C1 segment of cervical spinal cord (tissue), 14 donors: ENCODE data around the gene GSTK1.
A peak's percentile ranks its signal among the peaks of the same experiment; 100 is the strongest.
"Not testable (repeated sequence)": the region's sequence is repeated elsewhere in the genome, so short reads cannot be mapped to it uniquely, and the experiment has no call there.

Experiments
- DNase-seq, 14 donors: peaks; one replicate each; lab custom pipeline; 2025; lab: John Stamatoyannopoulos, UW

The GSTK1 gene

DNA sequence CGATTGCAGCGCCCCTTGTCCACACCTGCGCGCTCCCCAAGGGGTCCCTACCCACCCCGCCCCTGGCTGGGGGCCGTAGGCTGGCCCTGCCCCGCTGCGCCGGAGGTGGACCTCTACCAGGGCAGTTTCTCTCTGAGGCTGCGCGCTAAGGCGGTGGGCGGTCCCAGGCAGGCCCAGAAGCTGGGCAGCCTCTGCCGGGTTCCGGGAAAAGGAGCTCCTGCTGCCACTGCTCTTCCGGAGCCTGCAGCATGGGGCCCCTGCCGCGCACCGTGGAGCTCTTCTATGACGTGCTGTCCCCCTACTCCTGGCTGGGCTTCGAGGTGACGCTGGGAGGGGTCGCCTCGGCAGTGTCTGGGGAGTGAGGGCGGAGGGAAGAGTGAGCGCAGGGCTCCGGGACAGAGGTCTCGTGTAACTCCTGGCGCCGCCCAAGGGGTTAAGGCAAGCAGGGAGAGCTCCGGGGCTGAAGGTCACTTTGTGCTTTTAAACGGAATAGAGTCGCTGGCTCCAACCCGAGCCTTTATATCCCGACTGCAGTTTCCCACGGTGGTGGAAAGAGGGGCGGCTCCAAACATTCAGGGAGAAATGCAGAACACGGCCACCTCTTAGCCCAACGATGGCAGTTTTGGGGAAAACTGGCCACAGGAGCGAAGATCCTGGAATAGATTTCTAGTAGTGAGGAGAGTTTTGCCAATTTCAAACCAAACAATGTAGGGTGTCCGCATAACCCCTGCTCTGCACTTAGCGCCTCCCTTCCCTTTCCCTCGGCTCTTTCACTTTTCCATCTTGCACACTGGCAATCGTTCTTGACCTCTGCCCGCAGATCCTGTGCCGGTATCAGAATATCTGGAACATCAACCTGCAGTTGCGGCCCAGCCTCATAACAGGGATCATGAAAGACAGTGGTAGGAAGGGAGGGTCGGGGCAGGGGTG is at the start of gene GSTK1:
Gene GSTK1 (plus strand): TSS at position 176 of the 930 bp plus-strand sequence. CDS start 73 bp downstream, at position 249.
- peak in 13 of 14 donors; percentile 9 to 85 (median 73) for DNase-seq

DNA sequence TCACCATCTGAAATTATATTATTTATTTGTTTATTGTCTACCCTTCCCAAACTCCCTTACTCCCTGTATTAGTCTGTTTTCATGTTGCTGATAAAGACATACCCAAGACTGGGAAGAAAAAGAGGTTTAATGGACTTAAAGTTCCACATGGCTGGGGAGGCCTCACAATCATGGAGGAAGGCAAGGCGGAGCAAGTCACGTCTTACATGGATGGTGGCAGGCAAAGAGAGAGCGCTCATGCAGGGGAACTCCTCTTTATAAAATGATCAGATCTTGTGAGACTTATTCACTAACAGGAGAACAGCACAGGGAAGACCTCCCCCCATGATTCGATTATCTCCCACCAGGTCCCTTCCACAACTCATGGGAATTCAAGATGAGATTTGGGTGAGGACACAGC is 49.8 kb upstream of the GSTK1 start:
- DNase-seq: not testable (repeated sequence)

DNA sequence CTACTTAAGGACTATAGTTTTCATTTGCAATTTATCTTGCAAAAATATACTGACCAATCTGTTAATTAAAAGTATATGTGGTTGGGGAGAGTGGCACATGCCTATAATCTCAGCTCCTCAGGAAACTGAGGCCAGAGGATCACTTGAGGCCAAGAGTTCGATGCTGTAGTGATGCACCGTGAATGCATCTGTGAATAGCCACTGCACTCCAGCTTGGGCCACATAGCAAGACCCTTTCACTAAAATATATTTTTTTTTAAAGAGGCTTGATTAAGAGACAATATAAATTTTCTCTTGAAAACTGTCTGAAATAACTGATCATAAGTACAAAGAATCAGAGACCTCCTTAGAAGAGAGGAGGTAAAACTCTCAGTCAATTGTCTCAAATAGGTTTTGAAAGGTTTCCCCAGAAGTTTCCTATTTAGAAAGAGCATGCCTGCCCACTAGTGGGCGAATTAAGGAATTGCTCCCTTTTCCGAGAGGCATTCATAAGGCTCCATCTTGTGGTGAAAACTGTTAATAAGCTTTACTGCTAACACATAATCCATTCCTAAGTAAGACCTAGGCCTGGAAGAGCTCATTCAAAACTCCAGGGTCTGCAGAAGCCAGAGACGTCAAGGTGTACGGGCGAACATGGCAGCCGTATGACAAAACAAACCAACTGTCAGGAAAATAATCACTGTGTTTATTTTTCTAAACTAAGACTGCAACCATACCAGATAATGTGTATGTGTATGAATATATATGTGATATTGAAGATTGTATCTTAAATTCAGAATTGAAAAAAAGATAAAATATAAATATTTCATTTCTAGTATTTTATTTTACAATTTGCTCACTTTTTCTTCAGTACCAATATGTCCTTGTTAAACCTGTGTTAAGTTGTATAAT is 48.2 kb upstream of the GSTK1 start:
- peak in 9 of 14 donors; percentile 8 to 42 (median 25) for DNase-seq

DNA sequence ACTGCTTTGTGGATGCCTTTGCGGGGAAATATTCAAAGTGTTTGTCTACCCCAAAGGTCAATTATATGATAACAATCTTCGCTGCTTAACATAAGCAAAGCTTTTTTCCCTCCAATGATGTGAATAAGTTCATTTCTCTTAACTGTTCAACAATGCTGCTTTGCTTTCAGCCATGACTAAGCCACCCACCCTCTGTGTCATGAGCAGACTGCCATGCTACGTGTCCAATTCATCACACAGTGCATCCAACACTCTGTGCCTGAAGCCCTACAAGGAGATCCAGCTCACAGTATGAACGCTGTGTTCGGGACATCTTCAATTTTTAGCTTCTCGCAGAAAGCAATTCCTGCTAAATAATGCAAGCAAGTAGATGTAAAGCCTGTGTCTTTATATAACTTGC is 47.1 kb upstream of the GSTK1 start:
- DNase-seq: no peak

DNA sequence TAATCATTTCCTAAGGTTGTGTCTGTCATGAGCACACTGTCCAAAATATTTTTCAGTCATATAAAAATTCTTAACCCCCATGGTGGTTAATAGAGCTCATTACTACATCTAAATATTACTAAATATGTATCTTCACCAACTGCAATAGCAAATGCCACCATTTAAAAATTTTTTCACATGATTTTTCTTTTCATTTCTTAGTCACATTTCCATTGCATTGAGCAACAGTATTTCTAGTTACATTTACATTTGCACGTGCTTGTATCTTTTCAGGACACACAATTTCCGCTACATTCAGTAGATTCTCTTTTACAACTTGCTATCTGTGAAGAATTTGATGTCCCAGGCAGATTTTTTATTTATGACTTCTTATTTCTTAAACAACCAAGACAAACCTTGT is 46.6 kb upstream of the GSTK1 start:
- DNase-seq: no peak

DNA sequence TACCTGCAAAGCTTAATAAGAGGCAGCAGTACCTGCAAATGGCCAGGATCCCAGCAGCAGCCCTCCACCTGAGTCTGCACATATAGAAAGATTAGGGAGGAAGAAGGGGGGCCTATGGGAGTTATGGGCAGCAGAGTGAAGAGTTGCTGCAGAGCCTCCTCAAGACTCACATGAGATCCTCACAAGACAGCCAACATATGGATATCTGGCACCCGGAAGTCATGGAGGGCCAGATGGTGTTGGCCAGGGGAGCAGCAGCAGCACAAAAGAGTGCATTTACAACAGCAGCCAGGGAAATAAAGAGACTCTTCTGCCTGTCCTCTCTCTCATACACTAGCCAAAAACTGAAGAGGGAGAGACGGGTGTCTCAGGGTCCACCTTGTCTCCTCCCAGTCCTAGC is 45.4 kb upstream of the GSTK1 start:
- DNase-seq: no peak

DNA sequence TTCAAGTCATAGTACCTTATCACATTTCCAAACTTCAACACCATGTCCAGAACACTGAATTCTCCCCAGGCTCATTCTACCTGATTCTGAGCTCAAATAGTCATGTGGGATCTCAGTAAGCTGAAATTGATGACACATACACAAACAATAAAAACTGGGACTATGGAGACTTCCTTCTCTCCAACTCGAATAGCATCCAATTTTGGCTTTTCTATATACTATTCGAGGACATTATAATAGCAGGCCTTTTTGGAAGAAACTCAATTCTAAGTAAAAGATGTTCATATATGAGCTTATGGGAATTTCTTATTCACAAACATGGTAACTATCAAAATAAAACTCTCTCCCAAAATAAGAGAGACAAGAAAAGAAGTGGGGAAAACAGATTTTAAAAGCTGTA is 42.0 kb upstream of the GSTK1 start:
- no peak for DNase-seq

DNA sequence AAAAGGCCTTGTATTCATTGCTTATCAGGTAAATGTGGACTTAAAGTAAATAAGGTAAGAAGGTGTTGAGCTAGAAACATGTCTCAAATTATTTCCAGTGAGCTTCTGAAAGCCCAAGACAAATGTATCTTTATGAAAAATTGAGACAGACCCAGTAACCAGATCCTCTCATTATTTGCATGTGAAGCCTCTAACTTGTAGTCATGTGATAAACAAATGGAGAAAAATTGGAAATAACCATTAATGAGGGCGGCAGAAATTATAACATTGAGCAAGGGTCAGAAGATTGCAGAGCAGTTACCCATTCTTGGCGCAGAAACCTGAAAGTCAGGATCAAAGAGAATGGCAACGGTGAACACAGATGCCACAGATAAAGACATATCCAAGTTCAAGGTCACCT is 41.5 kb upstream of the GSTK1 start, which contains the start of gene TAS2R40:
Gene TAS2R40 (plus strand): TSS at position 301 of the 400 bp plus-strand sequence. CDS start 42 bp downstream, at position 343.
- no peak for DNase-seq

DNA sequence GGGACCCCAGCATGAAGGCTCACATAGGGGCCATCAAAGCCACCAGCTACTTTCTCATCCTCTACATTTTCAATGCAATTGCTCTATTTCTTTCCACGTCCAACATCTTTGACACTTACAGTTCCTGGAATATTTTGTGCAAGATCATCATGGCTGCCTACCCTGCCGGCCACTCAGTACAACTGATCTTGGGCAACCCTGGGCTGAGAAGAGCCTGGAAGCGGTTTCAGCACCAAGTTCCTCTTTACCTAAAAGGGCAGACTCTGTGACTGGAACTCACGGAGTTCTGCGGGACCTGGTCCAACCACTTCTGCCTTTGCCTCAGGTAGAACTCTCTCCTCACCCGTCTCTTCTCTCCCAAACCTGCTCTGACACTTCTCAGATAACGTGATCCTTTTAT is 40.5 kb upstream of the GSTK1 start:
- peak in 1 of 14 donors; percentile 14 for DNase-seq

DNA sequence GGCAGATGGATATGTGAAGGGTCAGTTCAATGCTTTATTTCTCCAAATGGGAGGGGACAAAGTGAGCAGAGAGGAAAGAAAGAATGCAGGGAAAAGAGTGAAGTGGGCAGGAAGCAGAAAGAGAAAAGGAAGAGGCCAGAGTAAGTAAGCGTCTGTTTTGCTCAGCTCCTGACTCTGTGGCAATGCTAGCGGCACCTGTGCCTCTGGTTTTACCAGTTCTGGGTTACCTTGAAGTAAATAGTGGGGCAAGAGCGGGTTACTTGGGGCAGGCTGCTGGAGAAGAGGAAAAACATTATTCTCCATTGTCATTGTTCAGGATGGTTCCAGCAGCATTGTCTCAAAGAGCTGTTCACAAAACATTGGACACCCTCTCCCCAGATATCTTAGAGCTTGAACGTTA is 39.5 kb upstream of the GSTK1 start:
- DNase-seq: no peak

DNA sequence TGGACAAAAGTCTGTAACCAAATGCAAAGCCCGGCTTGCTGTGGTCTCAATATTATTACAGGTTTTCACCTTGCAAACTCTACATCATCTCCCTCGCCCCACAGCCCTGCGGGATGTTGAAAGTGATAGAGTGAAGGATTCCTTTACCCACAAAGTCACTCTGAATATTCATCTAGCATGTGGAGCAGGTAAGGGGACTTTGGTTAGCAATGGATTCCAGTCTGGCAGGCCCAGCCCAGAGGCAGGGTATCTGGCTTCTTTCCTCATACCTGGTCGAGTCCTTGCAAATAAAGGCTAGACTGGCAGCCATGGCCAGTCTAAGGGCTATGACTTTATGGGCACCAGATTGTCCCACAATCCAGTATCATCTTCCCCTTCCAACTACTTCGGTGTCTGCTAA is 38.2 kb upstream of the GSTK1 start:
- no peak for DNase-seq

DNA sequence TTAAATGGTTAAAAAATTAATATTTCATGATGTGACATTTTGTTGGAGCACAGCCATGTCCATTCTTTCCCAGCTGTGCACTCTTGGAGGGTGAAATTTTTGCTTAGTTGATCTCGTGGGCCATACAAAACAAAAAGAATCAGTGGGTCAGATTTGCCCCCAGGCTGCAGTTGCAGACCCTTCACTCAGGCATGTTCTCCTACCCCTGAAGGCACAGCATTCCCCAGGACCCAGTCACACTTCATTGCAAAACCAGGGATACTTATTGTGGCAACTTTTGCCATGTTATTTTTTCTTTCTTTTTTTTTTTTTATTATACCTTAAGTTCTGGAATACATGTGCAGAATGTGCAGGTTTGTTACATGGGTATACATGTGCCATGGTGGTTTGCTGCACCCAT is 35.4 kb upstream of the GSTK1 start:
- no peak for DNase-seq

DNA sequence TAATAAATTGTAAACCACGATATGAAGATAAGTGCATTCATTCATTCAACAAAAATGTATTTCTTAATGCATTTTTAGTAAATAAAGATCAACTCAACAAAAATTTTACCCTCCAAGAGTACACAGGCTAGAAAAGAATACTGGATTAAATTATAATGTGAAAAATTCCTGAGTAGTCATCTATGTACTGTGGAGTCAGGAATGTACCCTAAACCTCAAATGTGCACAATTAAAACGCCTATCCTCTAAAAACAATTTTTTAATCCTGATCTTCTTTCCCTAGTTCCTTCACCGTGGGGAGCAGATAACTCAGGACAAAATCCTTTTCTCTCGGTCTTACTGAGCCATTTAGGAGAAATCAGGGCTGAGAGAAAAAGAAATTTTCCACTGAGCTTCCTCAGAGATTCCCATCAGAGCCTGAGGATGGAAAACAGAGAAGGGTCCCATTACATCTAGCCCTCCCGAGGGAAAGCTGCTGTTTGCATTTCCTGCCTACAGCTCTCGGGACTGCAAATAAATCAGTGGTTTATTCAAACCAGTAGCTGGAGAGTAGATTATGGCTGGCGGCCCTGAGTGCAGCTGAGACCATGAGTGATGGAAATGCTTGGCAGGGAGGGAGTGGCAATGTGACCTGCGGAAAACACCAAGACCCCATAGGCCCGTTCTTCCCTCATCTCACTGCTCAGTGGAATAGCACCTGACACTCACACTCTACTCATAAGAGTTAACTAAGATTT is 34.0 kb upstream of the GSTK1 start:
- DNase-seq: peak in 2 of 14 donors; percentile 7 to 12

DNA sequence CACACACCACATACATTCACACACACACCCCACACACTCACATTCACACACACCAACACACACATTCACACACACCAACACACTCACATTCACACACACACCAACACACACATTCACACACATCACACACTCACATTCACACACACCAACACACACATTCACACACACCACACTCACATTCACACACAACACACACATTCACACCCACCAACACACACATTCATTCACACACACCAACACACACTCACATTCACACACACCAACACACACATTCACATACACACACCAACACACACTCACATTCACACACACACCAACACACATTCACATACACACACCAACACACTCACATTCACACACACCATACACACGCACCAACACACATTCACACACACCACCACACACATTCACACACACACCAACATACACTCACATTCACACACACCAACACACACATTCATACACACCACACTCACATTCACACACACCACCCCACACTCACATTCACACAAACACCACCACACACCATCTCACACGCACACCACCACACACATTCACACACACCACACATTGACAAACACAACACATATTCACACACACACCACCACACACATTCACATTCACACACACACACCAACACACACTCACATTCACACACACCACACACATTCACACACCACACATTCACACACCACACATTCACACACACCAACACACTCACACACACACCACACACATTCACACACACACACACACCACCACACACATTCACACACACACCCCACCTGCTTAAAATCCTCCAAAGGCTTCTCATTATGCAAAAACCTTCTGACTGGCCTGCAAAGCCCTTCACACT is 32.4 kb upstream of the GSTK1 start:
- no peak for DNase-seq

DNA sequence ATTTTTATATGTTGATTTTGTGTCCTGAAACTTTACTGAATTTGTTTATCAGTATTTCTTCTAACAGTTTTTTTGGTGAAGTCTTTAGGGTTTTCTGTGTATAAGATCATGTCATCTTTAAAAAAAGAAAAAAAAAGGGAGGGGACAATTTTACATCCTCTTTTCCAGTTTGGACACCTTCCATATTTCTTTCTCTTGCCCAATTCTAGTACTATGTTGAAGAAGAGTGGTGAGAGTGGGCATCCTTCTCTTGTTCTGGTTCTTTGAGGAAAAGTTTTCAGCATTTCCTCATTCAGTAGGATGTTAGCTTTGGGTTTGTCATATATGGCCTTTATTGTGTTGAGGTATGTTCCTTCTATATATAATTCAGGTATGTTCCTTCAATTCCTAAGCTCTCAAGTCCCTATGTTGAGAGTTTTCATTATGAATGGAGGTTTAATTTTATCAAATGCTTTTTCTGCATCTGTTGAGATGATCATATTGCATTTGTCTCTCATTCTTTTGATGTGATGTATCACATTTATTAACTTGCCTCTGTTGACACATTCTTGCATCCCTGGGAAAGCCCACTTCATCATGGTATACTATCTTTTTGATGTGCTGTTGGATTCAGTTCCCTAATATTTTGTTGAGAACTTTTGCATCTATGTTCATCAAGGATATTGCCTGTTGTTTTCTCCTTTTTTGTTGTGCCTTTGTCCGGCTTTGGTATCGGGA is 29.3 kb upstream of the GSTK1 start:
- no peak for DNase-seq

DNA sequence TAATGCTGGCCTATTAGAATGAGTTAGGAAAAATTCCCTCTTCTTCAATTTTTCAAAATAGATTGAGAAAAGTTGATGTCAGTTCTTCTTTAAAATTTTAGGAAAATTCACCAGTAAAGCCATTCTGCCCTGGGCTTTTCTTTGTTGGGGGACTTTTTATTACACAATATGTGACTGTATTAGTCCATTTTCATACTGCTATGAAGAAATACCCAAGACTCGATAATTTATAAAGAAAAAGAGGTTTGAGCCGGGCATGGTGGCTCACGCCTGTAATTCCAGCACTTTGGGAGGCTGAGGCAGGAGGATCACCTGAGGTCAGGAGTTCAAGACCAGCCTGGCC is 28.7 kb upstream of the GSTK1 start:
- DNase-seq: no peak

DNA sequence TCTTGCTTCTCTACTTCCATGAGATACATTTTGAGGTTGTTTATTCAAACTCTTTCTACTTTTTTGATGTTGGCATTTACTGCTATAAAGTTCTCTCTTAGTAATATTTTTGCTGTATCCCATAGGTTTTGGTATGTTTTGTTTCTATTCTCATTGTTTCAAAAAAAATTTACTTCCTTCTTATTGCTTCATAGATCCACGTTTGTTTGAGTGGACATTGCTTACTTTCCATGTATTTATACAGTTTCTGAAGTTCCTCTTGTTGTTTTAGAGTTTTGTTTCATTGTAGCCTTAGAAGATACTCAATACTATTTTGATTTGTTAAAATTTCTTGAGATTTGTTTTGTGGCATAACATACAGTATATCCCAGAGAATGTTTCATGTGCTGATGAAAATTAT is 27.7 kb upstream of the GSTK1 start:
- no peak for DNase-seq

DNA sequence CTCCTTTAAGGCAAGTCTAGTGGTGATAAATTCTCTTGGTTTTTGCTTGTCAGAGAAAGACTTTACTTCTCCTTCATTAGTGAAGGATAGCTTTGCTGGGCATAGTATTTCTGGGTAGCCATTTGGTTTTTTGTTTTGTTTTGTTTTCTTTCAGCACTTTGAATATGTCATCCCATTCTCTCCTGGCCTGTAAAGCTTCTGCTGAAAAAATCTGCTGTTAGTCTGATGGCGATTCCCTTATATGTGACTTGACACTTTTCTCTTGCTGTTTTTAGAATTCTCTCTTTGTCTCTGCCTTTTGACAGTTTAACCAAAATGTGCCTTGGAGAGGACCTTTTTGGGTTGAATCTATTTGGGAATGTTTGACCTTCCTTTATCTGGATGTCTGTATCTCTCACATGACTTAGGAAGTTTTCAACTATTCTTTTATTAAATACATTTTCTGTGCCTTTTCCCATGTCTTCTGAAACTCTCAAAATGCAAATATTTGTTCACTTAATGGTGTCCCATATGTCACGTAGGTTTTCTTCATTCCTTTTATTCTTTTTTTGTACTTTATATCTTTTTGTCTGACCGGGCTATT is 26.7 kb upstream of the GSTK1 start:
- DNase-seq: no peak

DNA sequence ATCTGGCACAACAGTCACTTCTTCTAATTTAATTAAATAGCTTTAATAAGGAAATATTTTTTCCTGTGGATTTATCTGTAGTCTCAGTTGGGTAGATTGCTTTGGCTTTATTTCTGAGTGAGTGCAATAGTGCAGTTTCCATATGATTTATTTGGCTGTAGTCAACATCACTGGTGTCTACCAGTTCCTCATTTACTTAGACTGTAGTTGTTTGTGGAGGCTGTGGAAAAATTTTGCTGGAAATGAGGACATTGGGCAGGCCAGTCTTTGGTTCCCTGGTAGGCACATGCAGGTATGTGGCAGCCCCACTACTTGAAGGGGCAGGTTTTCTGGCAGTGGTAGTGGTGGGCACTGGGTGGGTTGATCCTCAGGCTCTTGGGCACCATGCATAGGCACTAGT is 25.9 kb upstream of the GSTK1 start:
- DNase-seq: no peak
